GM19328 (cell line): ENCODE data around the gene PIP5K1C.

Experiments
- ATAC-seq: cut with Tn5 transposase; IDR thresholded peaks from one replicate; pipeline ENCODE4 v1.9.1; 2021; ENCODE audit warnings: mild to moderate bottlenecking, moderate library complexity; ENCODE audit not compliant: unreplicated experiment

Gene PIP5K1C, protein sequence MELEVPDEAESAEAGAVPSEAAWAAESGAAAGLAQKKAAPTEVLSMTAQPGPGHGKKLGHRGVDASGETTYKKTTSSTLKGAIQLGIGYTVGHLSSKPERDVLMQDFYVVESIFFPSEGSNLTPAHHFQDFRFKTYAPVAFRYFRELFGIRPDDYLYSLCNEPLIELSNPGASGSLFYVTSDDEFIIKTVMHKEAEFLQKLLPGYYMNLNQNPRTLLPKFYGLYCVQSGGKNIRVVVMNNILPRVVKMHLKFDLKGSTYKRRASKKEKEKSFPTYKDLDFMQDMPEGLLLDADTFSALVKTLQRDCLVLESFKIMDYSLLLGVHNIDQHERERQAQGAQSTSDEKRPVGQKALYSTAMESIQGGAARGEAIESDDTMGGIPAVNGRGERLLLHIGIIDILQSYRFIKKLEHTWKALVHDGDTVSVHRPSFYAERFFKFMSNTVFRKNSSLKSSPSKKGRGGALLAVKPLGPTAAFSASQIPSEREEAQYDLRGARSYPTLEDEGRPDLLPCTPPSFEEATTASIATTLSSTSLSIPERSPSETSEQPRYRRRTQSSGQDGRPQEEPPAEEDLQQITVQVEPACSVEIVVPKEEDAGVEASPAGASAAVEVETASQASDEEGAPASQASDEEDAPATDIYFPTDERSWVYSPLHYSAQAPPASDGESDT

DNA sequence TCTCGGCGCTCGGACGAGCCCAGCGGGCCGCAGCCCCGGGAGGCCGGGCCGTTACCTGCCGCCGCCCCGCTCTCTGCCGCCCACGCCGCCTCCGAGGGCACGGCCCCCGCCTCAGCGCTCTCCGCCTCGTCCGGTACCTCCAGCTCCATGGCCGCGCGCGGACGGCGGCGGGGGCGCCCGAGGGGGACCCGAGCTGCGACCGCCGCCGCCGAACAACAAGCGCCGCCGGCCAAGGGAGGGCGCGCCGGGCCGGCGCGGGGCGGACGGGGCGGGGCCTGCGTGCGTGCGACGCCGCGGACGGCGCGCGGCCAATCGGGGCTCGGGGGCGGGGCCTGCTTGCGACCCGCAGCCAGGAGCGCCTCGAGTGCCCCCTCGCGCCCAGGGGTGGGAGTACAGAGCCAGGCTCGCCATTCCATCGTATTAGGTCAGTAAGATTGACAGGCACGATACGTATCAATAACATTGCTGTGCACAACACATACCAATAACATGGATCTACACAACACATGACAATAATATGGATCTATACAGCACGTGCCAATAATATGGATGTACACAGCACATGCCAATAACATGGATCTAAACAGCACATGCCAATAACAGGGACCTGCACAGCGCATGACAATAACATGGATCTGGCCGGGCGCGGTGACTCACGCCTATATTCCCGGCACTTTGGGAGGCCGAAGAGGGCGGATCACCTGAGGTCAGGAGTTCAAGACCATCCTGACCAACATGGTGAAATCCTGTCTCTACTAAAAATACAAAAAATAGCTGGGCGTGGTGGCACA lies at the start of gene PIP5K1C:
Gene PIP5K1C, minus strand, starts transcription at position 227 of the 791 bp plus-strand sequence. Its CDS starts 78 bp downstream, at position 149.
- peak; percentile 90 for ATAC-seq

DNA sequence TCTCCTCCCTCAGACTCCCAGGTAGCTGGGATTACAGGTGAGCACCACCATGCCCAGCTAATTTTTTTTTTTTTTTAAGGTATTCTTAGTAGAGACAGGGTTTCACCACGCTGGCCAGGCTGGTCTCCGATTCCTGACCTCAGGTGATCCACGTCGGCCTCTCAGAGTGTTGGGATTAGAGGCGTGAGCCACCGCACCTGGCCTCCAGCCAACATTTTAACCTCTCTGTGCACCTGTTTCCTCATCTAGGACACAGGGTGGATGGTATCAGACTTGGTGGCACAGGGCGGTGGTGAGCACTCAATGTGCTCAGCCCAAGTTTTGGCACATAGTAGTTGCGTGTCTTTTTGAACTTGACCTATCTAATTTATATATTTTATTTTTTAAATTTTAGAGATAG lies 48.7 kb upstream of the PIP5K1C start:
- ATAC-seq: no peak

DNA sequence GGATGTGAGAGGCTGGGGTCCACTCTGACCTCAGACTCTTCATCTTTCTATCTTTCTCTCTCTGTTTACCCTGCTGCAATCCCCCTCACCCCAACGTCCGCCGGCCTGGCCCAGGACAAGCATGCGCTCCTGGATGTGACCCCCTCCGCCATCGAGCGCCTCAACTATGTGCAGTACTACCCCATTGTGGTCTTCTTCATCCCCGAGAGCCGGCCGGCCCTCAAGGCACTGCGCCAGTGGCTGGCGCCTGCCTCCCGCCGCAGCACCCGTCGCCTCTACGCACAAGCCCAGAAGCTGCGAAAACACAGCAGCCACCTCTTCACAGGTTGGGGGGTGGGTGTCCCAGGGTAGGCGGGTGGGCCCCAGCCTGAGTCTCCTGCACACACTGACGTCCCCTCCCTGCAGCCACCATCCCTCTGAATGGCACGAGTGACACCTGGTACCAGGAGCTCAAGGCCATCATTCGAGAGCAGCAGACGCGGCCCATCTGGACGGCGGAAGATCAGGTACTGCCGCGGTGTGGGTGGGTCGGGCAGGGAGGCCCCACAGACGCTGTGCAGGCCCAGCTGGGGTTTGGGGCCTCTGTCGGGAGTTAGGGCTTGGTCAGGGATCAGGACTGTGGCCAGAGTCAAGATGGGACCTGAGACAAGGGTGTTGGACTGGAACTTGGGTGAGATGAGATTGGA lies 46.2 kb upstream of the PIP5K1C start:
- ATAC-seq: no peak

DNA sequence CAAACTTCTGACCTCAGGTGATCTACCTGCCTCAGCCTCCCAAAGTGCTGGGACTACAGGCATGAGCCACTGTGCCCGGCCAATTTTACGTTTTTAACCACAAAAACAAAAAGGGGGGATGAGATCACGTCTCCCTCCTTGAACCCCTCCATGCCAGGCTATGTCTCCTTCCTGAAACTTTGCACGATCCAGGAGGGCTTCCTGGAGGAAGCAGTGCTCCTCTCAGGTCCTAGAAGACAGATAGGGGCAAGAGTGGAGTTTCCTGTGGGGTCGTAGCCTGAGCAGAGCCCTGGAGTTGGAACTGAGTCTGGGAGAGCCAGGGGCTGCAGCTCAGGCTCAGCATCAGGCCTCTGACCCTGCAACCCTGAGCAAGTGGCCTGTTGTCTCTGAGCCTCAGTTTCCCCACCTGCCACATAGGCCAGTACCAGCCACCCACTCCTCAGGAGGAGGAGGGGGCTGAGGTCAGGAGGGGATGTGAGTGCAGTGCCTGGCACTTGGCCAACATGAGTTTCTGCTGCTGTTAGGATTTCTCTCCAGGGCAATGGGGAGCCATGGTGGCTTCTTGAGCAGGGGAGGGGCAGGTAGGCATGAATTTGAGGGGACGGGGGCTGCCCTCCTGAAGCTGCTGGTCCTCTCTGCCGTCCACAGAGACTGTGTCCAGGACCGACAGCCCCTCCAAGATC lies 45.2 kb upstream of the PIP5K1C start:
- no peak for ATAC-seq

DNA sequence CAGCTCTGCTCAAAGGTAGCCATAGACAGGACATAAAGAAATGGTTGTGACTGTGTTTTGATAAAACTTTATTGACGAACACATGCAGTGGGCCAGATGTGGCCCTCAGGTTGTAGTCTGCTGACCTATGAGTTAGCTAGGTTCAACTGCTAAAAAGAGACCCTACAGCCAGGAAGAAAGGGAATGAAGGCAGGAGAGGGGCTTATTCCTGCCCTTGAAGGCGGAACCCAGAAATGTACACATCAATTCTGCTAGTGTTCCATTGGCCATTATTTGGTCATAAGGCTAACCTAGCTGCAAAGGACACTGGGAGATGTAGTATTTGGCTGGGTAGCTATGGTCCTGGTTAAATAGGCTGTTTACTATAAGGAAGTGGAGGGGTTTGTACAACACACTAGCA lies 43.2 kb upstream of the PIP5K1C start:
- no peak for ATAC-seq

DNA sequence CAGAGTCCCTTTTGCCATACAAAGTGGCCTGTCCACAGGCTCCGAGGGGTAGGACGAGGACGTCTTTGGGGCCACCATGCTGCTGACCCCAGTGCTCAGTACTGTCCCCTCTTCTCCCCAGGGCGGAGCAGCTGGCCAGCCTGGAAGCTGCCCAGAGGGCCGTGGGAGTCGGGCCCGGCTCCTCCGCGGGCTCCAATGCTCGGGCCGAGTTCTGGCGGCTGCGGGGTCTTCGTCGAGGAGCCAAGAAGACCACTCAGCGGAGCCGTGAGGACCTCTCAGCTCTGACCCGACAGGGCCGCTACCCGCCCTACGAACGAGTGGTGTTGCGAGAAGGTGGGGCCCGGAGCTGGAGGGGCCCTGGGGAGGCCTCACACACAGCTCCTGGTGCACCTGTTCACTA lies 40.2 kb upstream of the PIP5K1C start:
- ATAC-seq: no peak

DNA sequence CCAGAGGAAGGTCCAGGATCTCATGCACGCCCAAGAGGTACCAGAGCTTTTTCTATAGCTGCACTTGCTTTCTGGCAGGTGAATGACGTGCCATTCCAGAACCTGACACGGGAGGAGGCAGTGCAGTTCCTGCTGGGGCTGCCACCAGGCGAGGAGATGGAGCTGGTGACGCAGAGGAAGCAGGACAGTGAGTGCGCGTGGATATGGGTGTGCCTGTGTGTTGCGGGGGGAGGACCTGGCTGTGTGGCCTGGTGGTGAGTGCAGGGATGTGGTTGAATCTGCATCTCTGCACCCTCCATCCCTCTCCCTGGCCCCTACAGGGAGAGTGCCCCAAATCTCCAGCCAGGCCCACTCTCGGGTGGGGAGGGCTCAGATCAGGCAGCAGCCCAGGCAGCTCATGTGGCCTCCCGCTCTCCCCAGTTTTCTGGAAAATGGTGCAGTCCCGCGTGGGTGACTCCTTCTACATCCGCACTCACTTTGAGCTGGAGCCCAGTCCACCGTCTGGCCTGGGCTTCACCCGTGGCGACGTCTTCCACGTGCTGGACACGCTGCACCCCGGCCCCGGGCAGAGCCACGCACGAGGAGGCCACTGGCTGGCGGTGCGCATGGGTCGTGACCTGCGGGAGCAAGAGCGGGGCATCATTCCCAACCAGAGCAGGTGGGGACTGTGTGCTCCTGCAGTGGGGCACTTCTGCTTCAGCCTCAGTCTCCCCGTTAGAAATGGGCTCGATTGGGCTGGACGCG lies 38.4 kb upstream of the PIP5K1C start:
- no peak for ATAC-seq

DNA sequence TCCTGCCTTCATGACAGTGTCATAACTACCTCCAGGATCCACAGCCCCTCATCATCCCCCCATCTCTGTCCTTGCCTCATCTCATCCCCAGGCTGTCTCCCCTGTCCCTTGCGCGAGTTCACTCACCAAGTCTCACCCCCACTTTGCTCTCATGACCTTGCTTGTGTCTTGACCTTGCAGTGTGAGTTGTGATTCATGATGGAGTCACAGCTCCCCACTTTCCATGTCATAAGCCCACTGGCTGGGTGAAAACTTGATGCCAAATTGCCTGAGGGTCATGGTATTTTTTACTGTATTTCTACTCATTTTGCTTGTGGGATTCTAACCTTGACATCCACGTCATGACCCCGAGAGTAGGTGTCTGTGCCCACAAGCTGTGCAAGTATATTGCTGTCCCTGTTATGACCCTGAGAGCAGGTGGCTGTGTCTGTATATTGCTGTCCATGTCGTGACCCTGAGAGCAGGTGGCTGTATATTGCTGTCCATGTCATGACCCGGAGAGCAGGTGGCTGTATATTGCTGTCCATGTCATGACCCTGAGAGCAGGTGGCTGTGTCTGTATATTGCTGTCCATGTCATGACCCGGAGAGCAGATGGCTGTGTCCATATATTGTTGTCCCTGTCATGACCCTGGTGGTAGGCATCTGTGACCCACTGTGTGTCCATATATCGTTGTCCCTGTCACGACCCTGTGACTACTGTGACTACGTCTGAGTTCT lies 37.4 kb upstream of the PIP5K1C start:
- ATAC-seq: no peak

DNA sequence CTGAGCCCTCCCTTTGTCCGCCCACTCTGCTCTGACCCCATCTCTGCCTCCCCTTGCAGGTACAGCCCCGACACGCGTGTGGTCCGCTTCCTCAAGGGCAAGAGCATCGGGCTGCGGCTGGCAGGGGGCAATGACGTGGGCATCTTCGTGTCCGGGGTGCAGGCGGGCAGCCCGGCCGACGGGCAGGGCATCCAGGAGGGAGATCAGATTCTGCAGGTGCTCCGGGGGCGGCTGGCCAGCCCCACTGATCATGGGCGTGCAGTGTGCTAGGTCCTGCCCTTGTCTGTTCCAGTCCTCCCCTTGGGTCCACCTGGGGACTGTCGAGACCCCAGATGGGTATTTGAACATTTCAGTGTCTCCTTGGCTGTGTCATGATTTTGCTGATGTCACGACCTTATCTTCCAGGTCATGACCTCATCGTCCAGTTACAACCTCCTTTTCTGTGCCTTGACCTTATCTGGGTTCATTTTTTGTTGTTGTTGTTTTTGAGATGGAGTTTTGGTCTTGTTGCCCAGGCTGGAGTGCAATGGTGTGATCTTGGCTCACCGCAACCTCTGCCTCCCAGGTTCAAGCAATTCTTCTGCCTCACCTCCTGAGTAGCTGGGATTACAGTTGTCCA lies 35.9 kb upstream of the PIP5K1C start:
- ATAC-seq: no peak

DNA sequence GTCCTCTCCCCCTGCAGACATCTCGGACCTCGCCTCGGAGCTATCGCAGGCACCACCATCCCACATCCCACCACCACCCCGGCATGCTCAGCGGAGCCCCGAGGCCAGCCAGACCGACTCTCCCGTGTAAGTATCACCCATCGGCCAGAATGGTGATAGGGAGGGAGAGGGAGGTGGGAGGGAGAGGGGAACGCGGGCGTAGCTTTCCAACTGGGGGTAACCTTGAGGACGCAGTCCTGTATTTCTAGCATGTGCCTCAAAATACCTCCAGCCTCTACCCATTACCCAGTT lies 34.0 kb upstream of the PIP5K1C start:
- no peak for ATAC-seq

DNA sequence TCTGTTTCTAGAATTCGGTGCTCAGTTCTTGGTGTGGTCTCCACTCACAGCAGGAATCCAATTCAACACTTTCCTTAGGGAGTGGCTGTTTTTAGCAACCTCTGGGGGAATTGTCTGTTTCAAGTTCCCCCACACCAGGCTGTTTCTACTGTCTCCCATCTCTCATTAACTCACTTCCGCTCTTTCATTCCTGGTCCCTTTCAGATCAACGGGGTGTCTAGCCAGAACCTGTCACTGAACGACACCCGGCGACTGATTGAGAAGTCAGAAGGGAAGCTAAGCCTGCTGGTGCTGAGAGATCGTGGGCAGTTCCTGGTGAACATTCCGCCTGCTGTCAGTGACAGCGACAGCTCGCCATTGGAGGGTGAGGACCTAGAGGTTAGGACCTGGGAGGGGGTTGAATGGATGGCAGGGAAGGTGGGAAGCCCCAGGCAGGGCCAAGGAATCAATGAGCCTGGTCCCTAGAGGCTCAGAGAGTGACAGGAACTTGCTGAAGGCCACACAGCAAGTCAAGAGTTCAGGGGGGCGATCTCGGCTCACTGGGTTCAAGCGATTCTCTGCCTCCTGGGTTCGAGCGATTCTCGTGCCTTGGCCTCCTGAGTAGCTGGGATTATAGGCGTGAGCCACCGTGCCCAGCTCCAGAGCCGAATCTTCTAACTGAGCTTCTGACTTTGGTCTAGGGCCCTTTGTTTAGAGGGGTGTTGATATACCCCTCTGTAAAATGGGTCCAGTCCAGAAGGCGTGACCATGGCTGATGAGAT lies 33.5 kb upstream of the PIP5K1C start:
- no peak for ATAC-seq

DNA sequence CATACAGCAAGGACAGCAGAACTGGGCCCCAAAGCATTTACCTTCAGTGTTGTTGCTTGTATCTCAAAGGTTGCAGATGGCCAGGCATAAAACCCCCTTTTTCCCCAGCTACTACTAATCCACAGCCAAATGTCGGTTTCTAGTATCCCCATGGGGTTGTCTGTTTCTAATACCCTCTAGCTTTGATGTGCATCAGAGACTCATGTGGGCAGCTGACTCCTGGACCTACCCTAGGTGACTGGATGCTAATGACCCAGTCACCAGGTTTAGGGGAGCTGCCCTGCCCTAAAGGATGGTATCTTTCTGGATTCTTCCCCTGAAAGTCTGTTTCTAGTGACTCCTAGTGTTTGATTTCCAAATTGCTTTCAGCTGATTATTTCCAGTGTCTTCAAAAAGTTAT lies 31.8 kb upstream of the PIP5K1C start:
- no peak for ATAC-seq

DNA sequence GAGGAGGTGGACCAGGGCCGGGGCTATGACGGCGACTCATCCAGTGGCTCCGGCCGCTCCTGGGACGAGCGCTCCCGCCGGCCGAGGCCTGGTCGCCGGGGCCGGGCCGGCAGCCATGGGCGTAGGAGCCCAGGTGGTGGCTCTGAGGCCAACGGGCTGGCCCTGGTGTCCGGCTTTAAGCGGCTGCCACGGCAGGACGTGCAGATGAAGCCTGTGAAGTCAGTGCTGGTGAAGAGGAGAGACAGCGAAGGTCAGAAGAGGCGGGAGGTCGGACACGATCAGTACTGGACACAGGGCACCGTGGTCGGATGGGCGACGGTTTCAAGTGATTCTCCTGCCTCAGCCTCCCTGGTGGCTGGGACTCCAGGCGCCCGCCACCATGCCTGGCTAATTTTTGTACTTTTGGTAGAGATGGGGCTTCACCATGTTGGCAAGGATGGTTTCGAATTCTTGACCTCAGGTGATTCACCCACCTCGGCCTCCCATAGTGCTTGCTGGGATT lies 30.2 kb upstream of the PIP5K1C start:
- no peak for ATAC-seq

DNA sequence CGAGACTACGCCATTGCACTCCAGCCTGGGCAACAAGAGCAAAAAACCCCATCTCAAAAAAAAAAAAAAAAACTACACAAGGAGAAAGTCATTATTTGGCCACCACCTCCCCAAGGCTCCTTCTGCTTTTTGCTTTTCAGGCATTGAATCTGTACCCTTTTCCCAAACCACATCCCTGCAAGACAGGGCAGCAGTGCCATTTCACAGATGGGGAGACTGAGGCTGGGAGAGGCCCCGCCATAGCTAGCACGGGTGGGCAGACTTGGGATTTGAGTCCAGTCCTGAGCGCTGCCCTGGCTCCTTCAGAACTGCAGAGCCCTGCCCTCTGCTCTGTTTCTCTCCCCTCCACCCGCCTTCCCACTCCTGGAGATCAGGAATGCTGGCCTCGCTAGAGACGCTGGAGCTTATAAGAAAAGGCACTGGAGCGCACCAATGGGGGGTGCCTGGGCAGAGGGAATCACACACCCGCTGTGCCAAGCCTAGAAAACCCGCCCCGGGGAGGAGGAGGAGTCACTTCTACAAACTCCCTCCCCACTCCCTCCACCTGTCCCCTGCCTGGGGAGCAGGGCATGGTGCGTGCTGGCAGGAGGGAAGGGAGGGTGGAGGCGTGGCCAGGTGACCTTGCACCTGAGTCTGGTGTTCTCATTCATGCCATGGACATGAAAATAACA lies 25.5 kb upstream of the PIP5K1C start:
- ATAC-seq: no peak

DNA sequence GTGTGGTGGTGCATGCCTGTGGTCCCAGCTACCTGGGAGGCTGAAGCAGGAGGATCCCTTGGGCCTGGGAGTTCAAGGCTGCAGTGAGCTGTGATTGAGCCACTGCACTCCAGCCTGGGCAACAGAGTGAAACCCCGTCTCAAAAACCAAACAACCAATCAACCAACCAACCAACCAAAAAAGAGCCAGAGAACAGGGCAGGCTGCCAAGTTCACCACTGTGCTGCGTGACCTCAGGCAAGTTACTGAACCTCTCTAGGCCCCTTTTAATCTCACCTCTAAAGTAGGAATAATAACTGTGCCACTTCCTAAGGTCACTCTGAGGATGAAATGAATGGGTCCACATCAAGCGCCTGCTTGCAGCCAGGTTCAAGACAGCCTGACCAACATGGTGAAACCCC lies 24.9 kb upstream of the PIP5K1C start:
- no peak for ATAC-seq

DNA sequence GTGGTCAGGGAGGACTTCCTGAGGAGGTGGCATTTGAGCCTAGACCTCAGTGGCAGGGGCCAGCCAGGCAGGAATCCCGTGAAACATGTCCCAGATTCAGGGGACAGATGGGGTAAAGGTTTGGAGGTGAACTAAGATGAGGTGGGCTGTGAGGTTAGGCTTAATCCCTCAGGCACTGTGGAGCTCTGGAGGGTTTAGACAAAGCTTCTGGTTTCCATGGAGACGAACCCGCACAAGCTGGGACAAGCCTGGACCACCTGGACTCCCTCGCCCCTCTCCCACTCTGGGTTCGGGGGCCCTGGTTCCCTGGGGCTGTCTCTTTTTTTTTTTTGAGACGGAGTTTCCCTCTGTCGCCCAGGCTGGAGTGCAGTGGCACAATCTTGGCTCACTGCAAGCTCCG lies 23.6 kb upstream of the PIP5K1C start:
- ATAC-seq: no peak

DNA sequence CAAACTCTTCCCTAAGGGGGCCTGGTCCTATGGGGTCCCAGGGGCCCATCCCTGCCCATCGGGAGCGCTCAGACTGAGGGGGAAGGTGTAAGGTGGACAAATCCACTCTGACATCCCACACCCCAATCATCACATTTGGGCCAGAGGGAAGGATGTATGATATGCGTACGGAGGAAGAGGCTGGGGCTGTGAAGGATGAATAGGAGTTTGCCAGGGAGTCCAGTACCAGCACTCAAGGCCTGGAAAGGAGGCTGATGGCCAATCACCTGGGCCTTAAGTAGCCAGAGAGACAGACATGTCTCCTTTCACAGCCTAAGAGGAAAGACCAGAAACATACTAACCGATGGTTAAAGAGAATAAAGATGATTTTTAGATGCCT lies 22.8 kb upstream of the PIP5K1C start:
- no peak for ATAC-seq
